ENCODE data around the gene PSMD13. TPM values are rescaled to one million over a fixed set of nuclear protein-coding genes. Genes with fewer than 3 reads are reported as not detected.

Gene PSMD13
- total RNA-seq, 1 experiment from 2014 or later, result 279 TPM

GRCh38 chr11:204587-205109 is 32.1 kb upstream of the PSMD13 start:
- DNase-seq (ENCODE audit: low spot score), result no peak

DNA sequence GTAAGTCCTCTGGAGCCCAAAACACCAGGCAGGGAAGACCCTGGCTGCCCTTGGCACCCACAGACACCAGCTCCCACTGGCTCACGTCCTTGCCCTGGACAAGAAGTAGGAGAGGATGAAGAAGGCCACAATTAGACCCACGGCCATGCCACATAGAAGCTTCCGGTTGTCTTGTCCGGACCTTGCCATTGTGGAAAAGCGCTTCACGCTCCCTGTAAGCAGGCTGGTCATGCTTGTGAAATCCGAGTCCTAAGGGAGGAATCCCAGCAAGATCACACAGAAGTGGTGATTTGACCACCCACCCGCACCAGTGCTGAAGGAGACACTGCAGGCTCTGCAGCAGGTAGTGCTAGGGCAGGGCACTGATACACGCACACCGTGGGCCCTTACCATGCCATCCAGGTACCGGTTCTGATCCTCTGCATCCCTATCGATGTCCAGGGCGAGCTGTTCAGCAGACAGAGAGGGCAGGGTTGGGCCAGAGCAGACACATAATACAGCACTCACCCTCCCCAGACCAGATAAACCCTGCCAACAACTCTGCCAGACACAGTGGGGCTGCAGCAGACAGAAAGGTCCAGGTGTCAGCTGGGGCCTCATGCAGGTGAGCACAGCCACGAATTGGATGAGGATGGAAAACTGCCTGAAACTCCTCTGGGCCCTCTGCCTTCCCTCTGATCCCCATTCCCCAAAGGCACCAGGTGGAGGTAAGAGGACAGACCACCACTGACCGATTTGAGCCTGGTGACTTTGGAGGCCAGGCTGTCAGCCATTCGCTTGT is 31.4 kb upstream of the PSMD13 start:
- no peak for DNase-seq (ENCODE audit: low spot score)

- no peak for DNase-seq (ENCODE audit: low spot score)
Observed at GRCh38 chr11:206002-206384, 30.8 kb upstream of the PSMD13 start.

DNA sequence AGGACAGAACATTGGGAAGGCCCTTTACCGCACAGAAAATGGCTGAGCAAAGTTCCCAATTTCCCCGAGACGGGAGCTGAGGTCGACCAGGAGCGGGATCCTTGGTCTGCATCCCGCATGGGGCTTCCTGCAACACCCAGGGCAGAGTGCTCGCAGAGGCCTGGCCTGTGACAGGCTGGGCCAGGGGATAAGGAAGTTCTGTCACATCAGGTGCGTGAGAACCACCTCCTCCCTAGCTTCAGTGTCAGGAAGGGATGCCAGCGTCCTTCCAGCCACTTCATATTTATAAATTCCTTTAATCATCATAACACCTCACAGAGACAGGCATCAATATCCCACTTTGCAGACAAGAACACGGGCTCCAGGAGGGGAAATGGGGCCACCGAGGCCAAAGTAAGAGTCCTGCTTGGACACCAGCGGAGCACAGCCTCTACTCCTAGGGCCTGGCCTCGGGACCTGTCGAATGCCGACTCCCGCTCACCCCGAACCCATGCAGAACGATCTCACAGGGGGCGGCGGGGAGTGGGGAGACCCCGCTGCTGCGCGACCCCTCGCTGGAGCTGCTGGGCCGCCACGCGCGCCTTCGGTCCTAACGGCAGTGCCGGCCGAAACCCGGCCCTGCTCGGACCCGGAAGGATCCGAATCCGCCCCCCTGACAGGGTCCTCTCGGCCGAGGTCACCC is 30.1 kb upstream of the PSMD13 start:
- no peak for DNase-seq (ENCODE audit: low spot score)

DNA sequence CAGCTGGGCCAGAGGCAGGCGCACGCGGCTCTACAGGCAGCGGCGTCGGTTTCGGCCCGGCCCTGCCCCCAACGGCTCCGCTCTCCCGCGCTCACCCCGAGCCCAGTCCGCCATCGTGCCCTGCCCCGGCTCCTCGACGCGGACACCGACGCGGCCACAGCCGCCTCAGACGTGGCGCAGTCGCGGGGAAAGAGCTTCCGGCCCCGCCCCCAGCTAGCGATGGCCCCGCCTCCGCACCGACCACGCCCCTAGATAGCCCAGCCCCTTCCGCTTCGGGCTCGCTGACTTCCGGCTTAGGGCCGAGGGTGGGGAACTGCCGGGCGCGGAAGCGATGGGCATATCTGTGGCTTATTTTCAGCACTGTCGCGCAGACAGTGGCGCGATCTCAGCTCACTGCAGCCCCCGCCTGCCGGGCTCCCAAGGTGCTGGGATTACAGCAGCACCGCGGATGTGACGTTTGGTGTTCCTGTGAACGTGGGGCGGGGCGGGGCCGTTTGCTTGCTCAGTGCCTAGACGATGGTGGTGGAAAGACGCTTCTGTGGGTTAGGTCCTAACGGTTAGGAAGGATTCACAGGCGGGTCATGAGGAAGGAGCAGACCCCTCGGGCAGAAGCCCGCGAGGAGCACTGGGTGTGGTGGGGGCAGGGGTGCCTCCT is 29.4 kb upstream of the PSMD13 start, which contains the start of the genes BET1L and RIC8A:
TSS of gene BET1L (minus strand) at position 192 of the 655 bp plus-strand sequence. CDS start at position 114, 78 bp downstream.
TSS of gene RIC8A (plus strand) at position 501 of the 655 bp plus-strand sequence. CDS start 1,147 bp downstream, outside the sequence.
- DNase-seq (ENCODE audit: low spot score), result peak; percentile 98

GRCh38 chr11:207863-208180 is 29.0 kb upstream of the PSMD13 start:
- peak; percentile 51 for DNase-seq (ENCODE audit: low spot score)

DNA sequence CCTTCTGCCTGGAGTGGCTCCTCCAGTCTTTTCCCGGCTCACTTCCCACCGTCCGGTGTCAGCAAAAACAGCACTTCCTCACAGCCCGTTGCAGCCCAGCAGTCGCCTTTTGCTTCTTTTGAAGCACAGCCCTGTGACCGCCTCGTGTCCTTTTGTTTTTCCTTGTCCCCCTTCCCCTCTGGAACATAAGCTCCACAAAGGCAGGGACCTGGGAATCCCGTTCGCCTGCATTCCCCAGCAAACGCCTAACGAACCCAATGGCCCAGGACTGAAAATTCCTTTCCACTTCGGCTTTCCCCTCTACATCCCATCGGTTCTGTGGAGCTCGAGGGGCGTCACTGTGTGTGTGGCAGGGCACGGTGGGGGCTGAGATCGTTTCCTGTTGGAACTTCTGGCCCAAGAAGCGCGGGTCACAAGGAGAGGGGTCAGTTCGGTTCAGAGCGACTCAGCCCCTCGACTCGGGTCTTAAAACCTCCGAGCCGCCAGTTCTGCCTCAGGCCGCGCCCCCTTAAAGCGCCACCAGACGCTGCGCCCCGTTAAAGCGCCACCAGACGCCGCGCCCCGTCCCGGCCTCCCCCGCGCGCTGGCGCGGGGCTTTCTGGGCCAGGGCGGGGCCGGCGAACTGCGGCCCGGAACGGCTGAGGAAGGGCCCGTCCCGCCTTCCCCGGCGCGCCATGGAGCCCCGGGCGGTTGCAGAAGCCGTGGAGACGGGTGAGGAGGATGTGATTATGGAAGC is 28.4 kb upstream of the PSMD13 start:
- peak; percentile 64 for DNase-seq (ENCODE audit: low spot score)

- DNase-seq (ENCODE audit: low spot score), result no peak
Observed at GRCh38 chr11:208917-209260, 27.9 kb upstream of the PSMD13 start.

DNA sequence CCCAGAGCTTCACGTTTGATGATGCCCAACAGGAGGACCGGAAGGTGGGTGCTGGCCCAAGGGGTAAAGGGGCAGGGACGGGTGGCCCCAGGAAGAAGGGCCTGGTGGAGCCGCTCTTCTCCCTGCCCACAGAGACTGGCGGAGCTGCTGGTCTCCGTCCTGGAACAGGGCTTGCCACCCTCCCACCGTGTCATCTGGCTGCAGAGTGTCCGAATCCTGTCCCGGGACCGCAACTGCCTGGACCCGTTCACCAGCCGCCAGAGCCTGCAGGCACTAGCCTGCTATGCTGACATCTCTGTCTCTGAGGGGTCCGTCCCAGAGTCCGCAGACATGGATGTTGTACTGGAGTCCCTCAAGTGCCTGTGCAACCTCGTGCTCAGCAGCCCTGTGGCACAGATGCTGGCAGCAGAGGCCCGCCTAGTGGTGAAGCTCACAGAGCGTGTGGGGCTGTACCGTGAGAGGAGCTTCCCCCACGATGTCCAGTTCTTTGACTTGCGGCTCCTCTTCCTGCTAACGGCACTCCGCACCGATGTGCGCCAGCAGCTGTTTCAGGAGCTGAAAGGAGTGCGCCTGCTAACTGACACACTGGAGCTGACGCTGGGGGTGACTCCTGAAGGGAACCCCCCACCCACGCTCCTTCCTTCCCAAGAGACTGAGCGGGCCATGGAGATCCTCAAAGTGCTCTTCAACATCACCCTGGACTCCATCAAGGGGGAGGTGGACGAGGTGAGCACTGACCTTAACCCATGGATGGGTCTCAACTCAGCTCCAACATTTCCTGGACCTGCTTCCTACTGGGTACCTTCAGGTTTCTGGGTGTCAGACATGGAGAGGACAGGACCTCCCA is 27.3 kb upstream of the PSMD13 start:
- no peak for DNase-seq (ENCODE audit: low spot score)

GRCh38 chr11:210122-210802 is 26.5 kb upstream of the PSMD13 start:
- DNase-seq (ENCODE audit: low spot score), result peak; percentile 83

DNA sequence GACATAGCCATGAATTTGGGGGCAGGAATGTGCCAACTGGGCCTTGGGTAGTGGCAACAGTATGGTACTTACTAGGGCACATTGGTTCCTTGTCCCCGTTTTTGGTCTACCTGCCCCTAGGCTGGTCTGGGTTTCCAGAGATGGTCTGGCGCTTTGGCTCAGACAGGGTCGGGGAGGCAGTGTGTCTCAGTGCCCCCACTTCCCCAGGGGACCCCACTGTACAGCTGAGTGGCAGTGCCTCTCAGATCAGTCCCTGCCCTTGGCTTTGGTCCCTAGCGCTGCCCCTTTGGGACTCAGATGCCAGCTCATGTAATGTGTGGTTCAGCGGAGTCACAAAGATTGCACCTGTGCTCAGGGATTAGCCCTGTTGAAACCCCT is 26.0 kb upstream of the PSMD13 start:
- DNase-seq (ENCODE audit: low spot score), result no peak

DNA sequence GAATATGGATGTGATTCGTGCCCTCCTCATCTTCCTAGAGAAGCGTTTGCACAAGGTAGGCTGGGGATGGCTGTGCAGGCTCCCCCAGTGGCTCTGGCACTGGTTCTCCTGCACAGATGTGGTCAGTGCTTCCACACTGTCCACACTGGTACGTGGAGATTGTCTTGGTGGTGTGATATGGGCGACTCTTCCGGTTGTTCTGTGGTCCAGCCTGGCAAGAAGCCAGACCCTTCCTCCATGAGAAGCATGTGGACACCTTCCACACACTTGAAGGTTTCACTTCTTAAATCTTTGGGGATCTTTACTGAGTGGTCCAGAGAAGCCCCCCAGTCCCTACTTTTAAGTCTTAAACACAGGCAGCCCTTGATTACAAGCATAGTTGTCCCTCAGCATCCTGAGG is 25.5 kb upstream of the PSMD13 start:
- no peak for DNase-seq (ENCODE audit: low spot score)

DNA sequence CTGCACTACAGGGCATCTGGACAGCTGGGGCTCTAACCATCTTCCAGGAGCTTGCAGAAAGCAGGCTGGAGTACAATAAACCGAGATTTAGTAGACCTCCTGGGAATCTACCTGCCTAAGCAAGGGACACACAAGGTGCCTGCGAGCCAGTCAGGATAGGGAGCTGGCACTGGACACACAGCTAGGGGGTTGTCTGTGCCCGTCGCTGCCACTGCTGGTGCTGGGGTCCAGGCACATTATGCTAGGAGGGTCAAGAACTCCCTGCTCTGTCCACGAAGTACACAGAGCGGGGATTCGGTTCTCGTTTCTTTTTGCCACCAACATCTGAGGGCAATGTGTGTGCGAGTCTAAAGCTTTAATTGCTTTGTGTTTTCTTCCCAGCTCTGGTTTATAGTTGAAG is 25.0 kb upstream of the PSMD13 start:
- DNase-seq (ENCODE audit: low spot score), result no peak

DNA sequence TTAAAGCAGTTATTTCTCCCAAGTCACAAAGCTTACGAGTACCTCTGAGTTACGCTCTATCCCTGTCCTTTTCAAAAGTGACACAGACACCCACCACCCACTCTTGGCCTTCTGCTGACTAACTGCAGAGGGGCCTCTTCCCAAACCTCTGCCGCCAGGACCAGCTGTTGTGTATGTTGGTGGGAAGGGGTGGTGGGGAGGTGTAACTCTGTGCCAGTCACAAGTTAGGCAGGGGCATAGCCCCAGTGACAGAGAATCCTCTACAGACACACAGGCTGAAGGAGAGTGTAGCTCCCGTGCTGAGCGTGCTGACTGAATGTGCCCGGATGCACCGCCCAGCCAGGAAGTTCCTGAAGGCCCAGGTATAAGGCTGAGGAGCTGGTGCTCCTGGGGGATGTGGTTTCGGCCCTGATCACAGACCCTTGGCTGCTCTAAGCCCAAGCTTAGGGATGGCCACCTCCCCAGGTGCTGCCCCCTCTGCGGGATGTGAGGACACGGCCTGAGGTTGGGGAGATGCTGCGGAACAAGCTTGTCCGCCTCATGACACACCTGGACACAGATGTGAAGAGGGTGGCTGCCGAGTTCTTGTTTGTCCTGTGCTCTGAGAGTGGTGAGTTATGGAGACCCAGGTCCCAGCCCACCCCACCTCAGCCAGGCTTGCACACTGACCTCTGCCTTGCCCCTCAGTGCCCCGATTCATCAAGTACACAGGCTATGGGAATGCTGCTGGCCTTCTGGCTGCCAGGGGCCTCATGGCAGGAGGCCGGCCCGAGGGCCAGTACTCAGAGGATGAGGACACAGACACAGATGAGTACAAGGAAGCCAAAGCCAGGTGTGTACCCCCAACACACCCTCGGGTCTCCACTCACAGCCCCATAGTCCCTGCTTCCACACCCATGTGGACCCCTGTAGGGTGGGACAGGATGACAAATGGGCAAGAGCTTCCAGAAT is 24.4 kb upstream of the PSMD13 start:
- DNase-seq (ENCODE audit: low spot score), result no peak

DNA sequence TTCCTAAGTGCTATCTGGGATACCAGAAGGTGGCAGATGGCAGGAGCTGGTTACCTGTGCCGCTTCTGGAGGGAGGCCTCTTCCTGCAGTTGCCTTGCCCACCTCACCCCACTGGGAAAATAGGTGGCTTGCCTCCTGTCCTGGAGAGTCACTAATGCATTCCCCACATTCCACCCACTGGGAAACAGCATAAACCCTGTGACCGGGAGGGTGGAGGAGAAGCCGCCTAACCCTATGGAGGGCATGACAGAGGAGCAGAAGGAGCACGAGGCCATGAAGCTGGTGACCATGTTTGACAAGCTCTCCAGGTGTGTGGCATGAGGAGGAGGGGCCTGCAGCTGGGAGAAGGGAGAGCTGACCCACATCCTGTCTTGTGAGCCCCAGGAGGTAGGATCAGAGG is 23.7 kb upstream of the PSMD13 start:
- DNase-seq (ENCODE audit: low spot score), result peak; percentile 27

- DNase-seq (ENCODE audit: low spot score), result no peak
Observed at GRCh38 chr11:214083-214482, 22.7 kb upstream of the PSMD13 start.

GRCh38 chr11:215581-216037 is 21.2 kb upstream of the PSMD13 start:
- peak; percentile 27 for DNase-seq (ENCODE audit: low spot score)

GRCh38 chr11:216081-216974 is 20.4 kb upstream of the PSMD13 start:
- DNase-seq (ENCODE audit: low spot score), result no peak

Measured in A172 (cell line).